ENCODE results near the gene ZDHHC11B.
"Not testable (repeated sequence)": the region's sequence is repeated elsewhere in the genome, so short reads cannot be mapped to it uniquely, and the experiment has no call there.

DNA sequence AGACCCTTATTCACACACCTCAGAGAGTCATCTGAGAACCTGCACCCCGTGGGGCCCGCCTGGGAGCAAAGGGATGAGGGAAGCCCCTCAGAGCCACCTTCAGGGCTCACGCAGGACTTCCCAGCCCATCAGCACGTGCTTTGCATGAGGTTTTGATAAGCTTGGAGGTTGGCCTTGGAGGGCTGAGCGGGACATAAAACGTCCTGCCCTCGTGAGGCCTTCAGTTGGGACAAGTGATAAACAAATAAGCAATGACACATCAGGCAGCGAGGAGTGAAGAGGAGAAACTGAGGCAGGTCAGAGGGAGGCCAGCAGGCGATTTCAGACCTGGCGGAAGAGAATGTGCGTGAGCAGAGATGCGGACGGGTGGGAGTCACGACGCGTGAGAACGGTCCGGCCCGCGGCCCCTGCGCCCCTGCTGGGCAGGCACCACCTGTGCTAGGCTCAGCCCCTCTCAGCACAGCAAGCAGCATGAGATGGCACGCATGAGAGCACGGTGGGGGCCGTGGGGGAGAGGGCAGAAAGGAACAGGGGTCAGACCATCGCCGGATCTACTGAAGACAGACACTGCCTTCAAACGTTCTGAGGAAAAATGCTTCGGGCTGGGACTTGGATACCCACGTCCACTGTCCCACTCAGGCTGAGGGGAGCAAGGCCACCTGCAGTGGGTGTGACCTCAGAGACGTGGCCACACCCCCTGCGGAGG is 12.5 kb downstream of the ZDHHC11B start:
- TF ChIP-seq, protein P1, sequence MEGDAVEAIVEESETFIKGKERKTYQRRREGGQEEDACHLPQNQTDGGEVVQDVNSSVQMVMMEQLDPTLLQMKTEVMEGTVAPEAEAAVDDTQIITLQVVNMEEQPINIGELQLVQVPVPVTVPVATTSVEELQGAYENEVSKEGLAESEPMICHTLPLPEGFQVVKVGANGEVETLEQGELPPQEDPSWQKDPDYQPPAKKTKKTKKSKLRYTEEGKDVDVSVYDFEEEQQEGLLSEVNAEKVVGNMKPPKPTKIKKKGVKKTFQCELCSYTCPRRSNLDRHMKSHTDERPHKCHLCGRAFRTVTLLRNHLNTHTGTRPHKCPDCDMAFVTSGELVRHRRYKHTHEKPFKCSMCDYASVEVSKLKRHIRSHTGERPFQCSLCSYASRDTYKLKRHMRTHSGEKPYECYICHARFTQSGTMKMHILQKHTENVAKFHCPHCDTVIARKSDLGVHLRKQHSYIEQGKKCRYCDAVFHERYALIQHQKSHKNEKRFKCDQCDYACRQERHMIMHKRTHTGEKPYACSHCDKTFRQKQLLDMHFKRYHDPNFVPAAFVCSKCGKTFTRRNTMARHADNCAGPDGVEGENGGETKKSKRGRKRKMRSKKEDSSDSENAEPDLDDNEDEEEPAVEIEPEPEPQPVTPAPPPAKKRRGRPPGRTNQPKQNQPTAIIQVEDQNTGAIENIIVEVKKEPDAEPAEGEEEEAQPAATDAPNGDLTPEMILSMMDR (IDR thresholded peaks at IDR 0.05), result not testable (repeated sequence)
- TF ChIP-seq POLR2AphosphoS5 (IDR thresholded peaks at IDR 0.05), result not testable (repeated sequence)

All from prostate gland (tissue), 2 donors.